Measurements from ENCODE around the gene SERPINE2.

DNA sequence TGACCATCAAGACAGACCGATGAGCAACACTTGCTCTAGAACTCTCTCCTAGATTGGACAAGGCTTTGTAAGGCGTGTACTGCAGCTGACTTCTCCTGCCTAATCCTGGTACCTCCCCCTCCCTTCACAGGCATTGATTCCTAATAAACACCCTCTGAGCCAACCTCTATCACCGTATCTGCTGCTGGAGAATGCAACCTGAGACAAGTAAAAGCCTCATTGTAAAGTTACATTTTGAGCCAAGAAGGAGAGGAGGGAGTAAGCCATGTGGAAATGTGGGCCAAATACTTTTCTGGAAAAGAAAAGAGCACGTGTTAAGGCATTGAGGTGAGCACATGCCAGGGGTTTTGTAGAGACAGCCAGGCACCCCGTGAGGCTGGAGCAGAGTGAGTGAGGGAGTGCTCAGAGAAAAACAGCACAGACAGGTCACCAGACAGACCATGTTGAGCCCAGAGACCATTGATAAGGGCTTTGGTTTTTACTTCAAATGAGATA is 91.3 kb downstream of the SERPINE2 start:
- TF ChIP-seq, protein P1, sequence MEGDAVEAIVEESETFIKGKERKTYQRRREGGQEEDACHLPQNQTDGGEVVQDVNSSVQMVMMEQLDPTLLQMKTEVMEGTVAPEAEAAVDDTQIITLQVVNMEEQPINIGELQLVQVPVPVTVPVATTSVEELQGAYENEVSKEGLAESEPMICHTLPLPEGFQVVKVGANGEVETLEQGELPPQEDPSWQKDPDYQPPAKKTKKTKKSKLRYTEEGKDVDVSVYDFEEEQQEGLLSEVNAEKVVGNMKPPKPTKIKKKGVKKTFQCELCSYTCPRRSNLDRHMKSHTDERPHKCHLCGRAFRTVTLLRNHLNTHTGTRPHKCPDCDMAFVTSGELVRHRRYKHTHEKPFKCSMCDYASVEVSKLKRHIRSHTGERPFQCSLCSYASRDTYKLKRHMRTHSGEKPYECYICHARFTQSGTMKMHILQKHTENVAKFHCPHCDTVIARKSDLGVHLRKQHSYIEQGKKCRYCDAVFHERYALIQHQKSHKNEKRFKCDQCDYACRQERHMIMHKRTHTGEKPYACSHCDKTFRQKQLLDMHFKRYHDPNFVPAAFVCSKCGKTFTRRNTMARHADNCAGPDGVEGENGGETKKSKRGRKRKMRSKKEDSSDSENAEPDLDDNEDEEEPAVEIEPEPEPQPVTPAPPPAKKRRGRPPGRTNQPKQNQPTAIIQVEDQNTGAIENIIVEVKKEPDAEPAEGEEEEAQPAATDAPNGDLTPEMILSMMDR (IDR thresholded peaks at IDR 0.05; ENCODE audit: low read length), result no peak
- no peak for TF ChIP-seq EZH2 (IDR thresholded peaks at IDR 0.05; ENCODE audit: borderline replicate concordance, low read length)

Data from OCI-LY1 (cell line).